HepG2 (cell line): Measurements from ENCODE around the gene MAPKAPK3. TPM values are rescaled to one million over a fixed set of nuclear protein-coding genes. Genes with fewer than 3 reads are reported as not detected.
A peak's percentile ranks its signal among the peaks of the same experiment; 100 is the strongest.

Experiments used
- ATF7-NPFF ChIP-seq: sonication (generic); formaldehyde crosslinking; IDR thresholded peaks from 2 replicates; pipeline ENCODE4 v1.8.1; 2023; ENCODE audit warnings: mild to moderate bottlenecking, low read depth, missing genetic modification reagents, moderate library complexity
- HDAC6 ChIP-seq: fragments of 200-600 bp; sonication (generic); IDR thresholded peaks from 2 replicates; pipeline ENCODE4 v1.7.0; 2017; ENCODE audit warnings: mild to moderate bottlenecking, antibody characterized with exemption, low read length, low read depth
- LRRFIP1 ChIP-seq: sonication (generic); formaldehyde crosslinking; conservative IDR thresholded peaks from 2 replicates; pipeline ENCODE4 v1.4.0; 2020; ENCODE audit warnings: missing genetic modification reagents
- MAZ ChIP-seq, 2 experiments: sonication (generic) in 1 of 2; formaldehyde crosslinking in 1 of 2; IDR thresholded peaks; 2 replicates each; pipeline versions ENCODE4 v1.5.0 to v1.6.1; 2012 to 2020; ENCODE audit warnings: low read depth in 2 of 2, mild to moderate bottlenecking in 2 of 2, borderline replicate concordance in 1 of 2, improper control_type of control experiment in 1 of 2, low read length in 1 of 2, missing genetic modification reagents in 1 of 2, moderate library complexity in 1 of 2
- REXO4 ChIP-seq: sonication (generic); formaldehyde crosslinking; IDR thresholded peaks from 2 replicates; pipeline ENCODE4 v1.8.0; 2022; ENCODE audit warnings: missing genetic modification reagents, mild to moderate bottlenecking, borderline replicate concordance
- SALL1 ChIP-seq: sonication (generic); formaldehyde crosslinking; IDR thresholded peaks from 2 replicates; pipeline ENCODE4 v1.8.0; 2022; ENCODE audit warnings: mild to moderate bottlenecking, missing genetic modification reagents
- SRSF1 ChIP-seq: fragments of 200-400 bp; formaldehyde crosslinking; optimal IDR thresholded peaks from 2 replicates; pipeline ENCODE3; 2017; ENCODE audit warnings: mild to moderate bottlenecking, low read depth, low read length, moderate library complexity
- ZNF318 ChIP-seq: sonication (generic); formaldehyde crosslinking; IDR thresholded peaks from 2 replicates; pipeline ENCODE4 v1.4.0; 2020; ENCODE audit warnings: mild to moderate bottlenecking, missing genetic modification reagents
- ZNF460 ChIP-seq: sonication (generic); formaldehyde crosslinking; IDR thresholded peaks from 2 replicates; pipeline ENCODE4 v1.5.1; 2020; ENCODE audit warnings: missing genetic modification reagents, mild to moderate bottlenecking, borderline replicate concordance
- ZNF660 ChIP-seq: sonication (generic); formaldehyde crosslinking; IDR thresholded peaks from 2 replicates; pipeline ENCODE4 v1.5.1; 2020; ENCODE audit warnings: mild to moderate bottlenecking, low read depth, missing genetic modification reagents, borderline replicate concordance
- ZNF709 ChIP-seq: sonication (generic); formaldehyde crosslinking; IDR thresholded peaks from 2 replicates; pipeline ENCODE4 v1.5.0; 2020; ENCODE audit warnings: mild to moderate bottlenecking, missing genetic modification reagents
- polyA plus RNA-seq, 8 experiments: library from polyadenylated mRNA; depleted of rRNA in 3 of 8; stranded (reverse) in 7 of 8; unstranded in 1 of 8; fragments of >200 nt; fragmentation: Illumina TruSeq in 4 of 8; extraction: Trizol in 4 of 8; gene quantifications; 2 replicates each; pipeline versions ENCODE4 v1.2.1 to v1.2.3, GENCODE V29; 2011 to 2016; ENCODE audit warnings: low read depth in 4 of 8, missing spikeins in 1 of 8, mixed read lengths in 1 of 8; ENCODE audit not compliant: insufficient read depth in 1 of 8
- total RNA-seq, 5 experiments: library from RNA; depleted of rRNA; stranded (reverse); fragments of >200 nt; fragmentation: Illumina TruSeq; extraction: Trizol; gene quantifications; 2 replicates each; pipeline ENCODE4 v1.2.3, GENCODE V29; 2016; ENCODE audit warnings: low read depth in 1 of 5
- TF ChIP-seq, protein P1 (sequence below): sonication (generic); formaldehyde crosslinking; IDR thresholded peaks from 2 replicates; pipeline ENCODE4 v1.5.0; 2020; ENCODE audit warnings: missing genetic modification reagents, mild to moderate bottlenecking, borderline replicate concordance
- TF ChIP-seq, protein P2 (sequence below), 2 experiments: sonication (generic) in 1 of 2; formaldehyde crosslinking in 1 of 2; IDR thresholded peaks; 2 replicates each; pipeline versions ENCODE4 v1.4.0 to v1.6.1; 2018 to 2020; ENCODE audit warnings: missing genetic modification reagents in 2 of 2, borderline replicate concordance in 1 of 2, low read depth in 1 of 2, mild to moderate bottlenecking in 1 of 2, missing biosample characterization in 1 of 2

MAPKAPK3 gene
- total and polyA plus RNA-seq, 2 of the 13 experiments (the other 11 are each of a cell fraction or from before 2014, with no cell fraction given) = 39.9 to 41.2 TPM

DNA sequence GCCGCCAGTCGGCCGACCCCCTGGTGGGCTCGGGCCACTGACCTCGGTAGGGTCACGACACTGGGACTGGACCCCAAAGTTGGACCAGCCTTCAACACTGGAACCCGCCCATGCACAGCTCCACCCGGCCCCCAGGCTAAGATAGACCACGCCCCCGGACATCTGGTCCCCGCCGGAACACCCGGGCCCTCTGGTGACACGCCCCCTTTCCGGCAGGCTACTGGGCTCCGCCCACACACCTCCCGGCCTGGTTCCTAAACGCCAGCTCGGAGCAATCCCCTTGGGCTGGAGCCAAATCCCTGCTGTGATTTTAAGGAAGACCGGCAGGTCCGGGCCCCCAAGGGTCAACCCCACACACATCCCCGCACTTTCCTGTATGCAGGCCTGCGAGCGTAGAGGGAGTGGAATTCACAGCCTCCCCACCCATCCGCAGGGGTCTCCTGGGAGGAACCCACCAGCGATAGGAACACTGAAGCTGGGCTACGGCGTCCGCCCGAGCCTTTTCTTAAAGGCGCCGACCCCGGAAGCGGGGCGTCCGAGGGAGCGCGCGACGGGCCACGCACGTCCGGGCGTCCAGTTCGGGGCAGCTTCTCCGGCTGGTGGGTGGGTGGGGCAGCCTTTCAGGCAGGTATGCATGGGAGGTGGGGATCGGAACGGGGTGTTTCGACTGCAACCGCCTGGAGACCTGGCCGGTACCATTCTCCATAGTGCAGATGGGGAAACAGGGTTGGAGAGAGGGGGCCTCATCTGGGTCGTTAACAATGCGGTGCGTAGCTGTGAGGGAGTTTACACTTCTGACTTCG lies 47.8 kb upstream of the MAPKAPK3 start, which contains the start of gene HEMK1 (continued):
- TF ChIP-seq ZNF318 (CRISPR knock-in tag) (0 out of 2 replicates have a peak, but pooled peaks have one; percentile 42), ZNF460 (CRISPR knock-in tag) (no peak; the same call in 1 of the 2 replicates), LRRFIP1 (CRISPR knock-in tag) (no peak), HDAC6 (no peak), MAZ (IDR thresholded peaks at IDR 0.05; ENCODE audit: borderline replicate concordance, low read depth, low read length) (peak; percentile 82; the same call in 1 of the 2 replicates), MAZ (CRISPR knock-in tag; IDR thresholded peaks at IDR 0.05; ENCODE audit: low read depth) (no peak), REXO4 (CRISPR knock-in tag) (no peak), SALL1 (CRISPR knock-in tag) (peak; percentile 78; the same call in 1 of the 2 replicates), ZNF709 (CRISPR knock-in tag) (peak; percentile 60; the same call in 1 of the 2 replicates), ATF7-NPFF (CRISPR knock-in tag) (no peak; the same call in 1 of the 2 replicates), ZNF660 (CRISPR knock-in tag) (no peak), SRSF1 (no peak)
- TF ChIP-seq, protein P1, sequence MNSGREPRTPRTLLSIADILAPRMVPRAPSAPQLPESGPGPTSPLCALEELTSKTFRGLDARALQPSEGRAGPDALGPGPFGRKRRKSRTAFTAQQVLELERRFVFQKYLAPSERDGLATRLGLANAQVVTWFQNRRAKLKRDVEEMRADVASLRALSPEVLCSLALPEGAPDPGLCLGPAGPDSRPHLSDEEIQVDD (CRISPR knock-in tag) = no peak
- TF ChIP-seq, protein P2, sequence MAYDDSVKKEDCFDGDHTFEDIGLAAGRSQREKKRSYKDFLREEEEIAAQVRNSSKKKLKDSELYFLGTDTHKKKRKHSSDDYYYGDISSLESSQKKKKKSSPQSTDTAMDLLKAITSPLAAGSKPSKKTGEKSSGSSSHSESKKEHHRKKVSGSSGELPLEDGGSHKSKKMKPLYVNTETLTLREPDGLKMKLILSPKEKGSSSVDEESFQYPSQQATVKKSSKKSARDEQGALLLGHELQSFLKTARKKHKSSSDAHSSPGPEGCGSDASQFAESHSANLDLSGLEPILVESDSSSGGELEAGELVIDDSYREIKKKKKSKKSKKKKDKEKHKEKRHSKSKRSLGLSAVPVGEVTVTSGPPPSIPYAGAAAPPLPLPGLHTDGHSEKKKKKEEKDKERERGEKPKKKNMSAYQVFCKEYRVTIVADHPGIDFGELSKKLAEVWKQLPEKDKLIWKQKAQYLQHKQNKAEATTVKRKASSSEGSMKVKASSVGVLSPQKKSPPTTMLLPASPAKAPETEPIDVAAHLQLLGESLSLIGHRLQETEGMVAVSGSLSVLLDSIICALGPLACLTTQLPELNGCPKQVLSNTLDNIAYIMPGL (CRISPR knock-in tag; IDR thresholded peaks at IDR 0.05; ENCODE audit: borderline replicate concordance in 1 of 2, low read depth in 1 of 2) = peak; percentile 63 to 78; a peak in 3 of 4 replicates
